Psoas muscle (tissue), 8 donors: Measurements from ENCODE around the gene PLTP. TPM values are rescaled to one million over a fixed set of nuclear protein-coding genes. Genes with fewer than 3 reads are reported as not detected.
"Not testable (repeated sequence)": the region's sequence is repeated elsewhere in the genome, so short reads cannot be mapped to it uniquely, and the experiment has no call there.

Experiments
- ATAC-seq, 4 donors: fragments of 200-7000 bp; cut with Tn5 transposase; one replicate each; pipeline ENCODE4 v1.9.1; 2020; ENCODE audit warnings: moderate library complexity in 3 of 4, mild to moderate bottlenecking in 2 of 4
- DNase-seq, 2 donors: peaks; one replicate each; pipeline ENCODE4 v3.0.0-alpha.2; 2020
- H3K27ac ChIP-seq: fragments of 200-600 bp; one replicate; pipeline ENCODE4 v1.8.0; 2022
- H3K27me3 ChIP-seq, 3 donors: fragments of 200-600 bp in 1 of 3; one replicate each; pipeline versions ENCODE4 v1.6.1 to v1.8.0; 2013 to 2022; ENCODE audit warnings: low read length in 2 of 3, mild to moderate bottlenecking in 2 of 3, moderate library complexity in 1 of 3; ENCODE audit not compliant: insufficient read depth in 3 of 3
- H3K36me3 ChIP-seq, 2 donors: fragments of 200-600 bp in 1 of 2; one replicate each; pipeline versions ENCODE4 v1.6.1 to v1.8.0; 2013 to 2022; ENCODE audit warnings: low read depth in 1 of 2, mild to moderate bottlenecking in 1 of 2, moderate library complexity in 1 of 2; ENCODE audit not compliant: insufficient read depth in 1 of 2
- H3K4me1 ChIP-seq: fragments of 200-600 bp; one replicate; pipeline ENCODE4 v1.8.0; 2022
- H3K4me3 ChIP-seq: fragments of 200-600 bp; one replicate; pipeline ENCODE4 v1.8.0; 2022; ENCODE audit warnings: mild to moderate bottlenecking
- H3K9me3 ChIP-seq: fragments of 200-600 bp; one replicate; pipeline ENCODE4 v1.8.0; 2022
- WGBS, 3 donors: extraction: QIAGEN DNeasy Blood & Tissue Kit; methylation state at CpG; one replicate each; pipeline versions ENCODE4 v1.1.6 to v1.1.7; 2013; 5-methylcytosine and 5-hydroxymethylcytosine counted together
- intact Hi-C, 2 donors: fragments of 100-400 bp; cut with DNase I; formaldehyde crosslinking; loops; one replicate each; pipeline versions ENCODE4 v1.11.0 to v1.14.2; 2022
- polyA plus RNA-seq, 3 donors: library from polyadenylated mRNA; stranded (reverse); fragments of 200-250 nt; gene quantifications; one replicate each; pipeline ENCODE4 v1.2.3, GENCODE V29; 2013
- total RNA-seq, 4 donors: library from RNA; stranded (reverse); fragmentation: NEBNext Ultra II Directional in 2 of 4; extraction: Animal tissue kit (Norgen Biotek cat#: 25700) in 2 of 4; gene quantifications; one replicate each; pipeline versions ENCODE4 v1.2.1 to v1.2.4, GENCODE V29; 2021 to 2023
- TF ChIP-seq, protein P1 (sequence below): fragments of 200-600 bp; IDR thresholded peaks from one replicate; pipeline ENCODE4 v1.8.0; 2022; ENCODE audit warnings: antibody characterized with exemption
- donor health status: healthy with polysubstance abuse.
- donor health status: DM: no; HTN: no; CAD: no; lungs with moderate emphysema.
- donor health status: Bipolar disorder and iron deficiency.
- donor health status: healthy.
- donor health status: DM: yes; HTN: yes; CAD: no.
- donor health status: DM: no; HTN: no; CAD: no.
- donor health status: DM: no; HTN: no; CAD: no.
- donor health status: DM: yes; HTN: yes; CAD: no.

Gene PLTP
- total and polyA plus RNA-seq, 7 donors, result 7.9 to 38.0 (median 19.0) TPM

DNA sequence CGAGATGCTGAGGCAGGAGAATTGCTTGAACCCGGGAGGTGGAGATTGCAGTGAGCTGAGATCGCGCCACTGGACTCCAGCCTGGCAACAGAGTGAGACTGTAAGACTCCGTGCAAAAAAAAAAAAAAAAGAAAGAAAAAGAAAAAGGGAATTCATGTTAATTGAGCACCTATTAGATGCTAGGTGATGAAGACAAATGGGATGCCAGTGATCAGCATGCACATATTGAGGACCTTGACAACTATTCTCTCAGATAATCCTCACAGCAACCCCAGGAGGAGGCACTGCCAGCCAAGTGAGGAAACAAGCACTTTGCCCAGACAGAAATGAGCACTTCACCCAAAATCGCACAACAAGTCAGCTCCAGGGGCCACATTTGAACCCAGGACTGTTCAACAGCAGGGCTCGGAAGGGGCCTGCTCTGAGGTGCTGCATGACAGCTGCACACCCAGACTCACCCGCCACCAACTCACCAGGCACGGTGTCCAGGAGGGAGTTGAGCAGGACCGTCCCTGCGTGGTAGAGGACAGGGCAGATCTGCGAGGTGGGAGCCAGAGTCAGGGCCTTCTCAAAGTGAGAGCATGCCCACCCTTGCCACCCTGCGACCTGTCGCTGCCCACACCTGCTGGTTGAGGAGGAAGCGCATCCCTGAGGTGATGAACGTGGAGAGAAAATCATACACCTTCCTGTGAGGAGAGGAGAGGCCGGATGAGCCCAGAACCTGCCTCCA is 4.6 kb downstream of the PLTP start:
- 92 to 93% (median 92%) methylated on average over 17 of the region's 17 CpGs for WGBS, 3 donors
- Histone ChIP-seq H3K27me3 (peaks cover 0 to 13% (median 3%) of the 10 kb centered on the region in 3 donors), H3K9me3 (no peaks in the 10 kb centered on the region), H3K27ac (no peak overlapping the region), H3K36me3 (peaks cover 0 to 7% of the 10 kb centered on the region in 2 donors), H3K4me1 (peaks cover 12% of the 10 kb centered on the region), H3K4me3 (no peak overlapping the region)
- TF ChIP-seq, protein P1, sequence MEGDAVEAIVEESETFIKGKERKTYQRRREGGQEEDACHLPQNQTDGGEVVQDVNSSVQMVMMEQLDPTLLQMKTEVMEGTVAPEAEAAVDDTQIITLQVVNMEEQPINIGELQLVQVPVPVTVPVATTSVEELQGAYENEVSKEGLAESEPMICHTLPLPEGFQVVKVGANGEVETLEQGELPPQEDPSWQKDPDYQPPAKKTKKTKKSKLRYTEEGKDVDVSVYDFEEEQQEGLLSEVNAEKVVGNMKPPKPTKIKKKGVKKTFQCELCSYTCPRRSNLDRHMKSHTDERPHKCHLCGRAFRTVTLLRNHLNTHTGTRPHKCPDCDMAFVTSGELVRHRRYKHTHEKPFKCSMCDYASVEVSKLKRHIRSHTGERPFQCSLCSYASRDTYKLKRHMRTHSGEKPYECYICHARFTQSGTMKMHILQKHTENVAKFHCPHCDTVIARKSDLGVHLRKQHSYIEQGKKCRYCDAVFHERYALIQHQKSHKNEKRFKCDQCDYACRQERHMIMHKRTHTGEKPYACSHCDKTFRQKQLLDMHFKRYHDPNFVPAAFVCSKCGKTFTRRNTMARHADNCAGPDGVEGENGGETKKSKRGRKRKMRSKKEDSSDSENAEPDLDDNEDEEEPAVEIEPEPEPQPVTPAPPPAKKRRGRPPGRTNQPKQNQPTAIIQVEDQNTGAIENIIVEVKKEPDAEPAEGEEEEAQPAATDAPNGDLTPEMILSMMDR, result no peak
- intact Hi-C loops, result no loop called here
- no peak for ATAC-seq
- DNase-seq, result no peak

- Histone ChIP-seq H3K4me3 (no peak overlapping the region), H3K27ac (no peak overlapping the region), H3K36me3 (peaks cover 0 to 18% of the 10 kb centered on the region in 2 donors), H3K9me3 (no peaks in the 10 kb centered on the region), H3K4me1 (no peaks in the 10 kb centered on the region), H3K27me3 (no peaks in the 10 kb centered on the region)
- ATAC-seq (no peak), DNase-seq (no peak)
- 82 to 85% (median 83%) methylated on average over 8 of the region's 8 CpGs for WGBS, 3 donors
- TF ChIP-seq, protein P1, result no peak
- intact Hi-C loops, result no loop called here
These were observed 6.4 kb downstream of the PLTP start for GRCh38 chr20:45905505-45906079.

- peaks cover 0 to 20% of the 10 kb centered on the region in 2 donors for H3K36me3 ChIP-seq
- no peak for ATAC-seq
These were observed 7.1 kb downstream of the PLTP start for GRCh38 chr20:45904583-45905504.

DNA sequence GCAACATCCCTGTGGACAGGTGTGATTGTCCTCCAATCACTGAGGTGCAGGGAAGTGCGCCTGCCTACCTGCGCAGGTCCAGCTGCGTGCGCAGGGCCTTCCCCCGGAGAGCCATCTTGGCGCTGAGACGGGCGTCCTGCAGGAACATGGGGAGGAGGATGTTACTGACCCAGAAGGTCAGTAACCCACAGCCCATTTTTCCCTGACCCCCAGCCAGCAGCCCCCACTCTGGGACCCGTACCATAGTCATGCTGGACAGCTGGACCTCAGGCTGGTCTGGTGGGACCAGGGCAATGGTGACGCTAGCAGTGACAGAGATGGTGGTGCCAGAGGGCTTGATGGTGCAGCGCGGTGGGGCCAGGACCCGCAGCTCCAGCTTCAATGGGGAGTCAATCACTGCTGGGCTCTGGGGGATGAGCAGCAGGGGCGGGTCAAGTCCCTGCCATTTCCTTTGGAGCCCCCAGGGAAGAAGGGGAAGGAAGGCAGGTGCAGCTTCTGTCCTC is 9.7 kb downstream of the PLTP start:
- intact Hi-C loops, result no loop called here
- WGBS, 3 donors, result 78 to 84% (median 79%) methylated on average over 14 of the region's 14 CpGs
- no peak overlapping the region for H3K27ac ChIP-seq
- no peak overlapping the region for H3K4me3 ChIP-seq
- TF ChIP-seq, protein P1, result no peak
- DNase-seq (peak in 1 of 2 donors; percentile 36), ATAC-seq (no peak)
- no peaks in the 10 kb centered on the region for H3K9me3 ChIP-seq
- peaks cover 3 to 45% of the 10 kb centered on the region in 2 donors for H3K36me3 ChIP-seq
- H3K4me1 ChIP-seq, result no peaks in the 10 kb centered on the region
- no peaks in the 10 kb centered on the region for H3K27me3 ChIP-seq

More at GRCh38 chr20:45904583-45905504, 7.1 kb downstream of the PLTP start:
- intact Hi-C loops, result no loop called here
- Histone ChIP-seq H3K4me1 (no peaks in the 10 kb centered on the region), H3K9me3 (no peaks in the 10 kb centered on the region), H3K27ac (no peak overlapping the region), H3K27me3 (no peaks in the 10 kb centered on the region), H3K4me3 (no peak overlapping the region)
- WGBS, 3 donors, result 69 to 79% (median 71%) methylated on average over 16 of the region's 16 CpGs
- TF ChIP-seq, protein P1, result no peak
- peak in 1 of 2 donors; percentile 48 for DNase-seq

DNA sequence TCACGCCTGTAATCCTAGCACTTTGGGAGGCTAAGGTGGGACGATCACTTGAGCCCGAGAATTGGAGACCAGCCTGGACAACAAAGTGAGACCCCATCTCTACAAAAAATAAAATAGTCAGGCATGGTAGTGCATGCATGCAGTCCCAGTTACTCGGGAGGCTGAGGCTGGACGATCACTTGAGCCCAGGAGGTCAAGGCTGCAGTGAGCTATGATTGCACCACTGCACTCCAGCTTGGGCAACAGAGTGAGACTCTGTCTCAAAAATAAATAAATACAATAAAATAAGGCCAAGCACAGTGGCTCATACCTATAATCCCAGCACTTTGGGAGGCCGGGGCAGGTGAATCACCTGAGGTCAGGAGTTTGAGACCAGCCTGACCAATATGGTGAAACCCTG is 10.6 kb downstream of the PLTP start:
- H3K36me3 ChIP-seq, result peaks cover 3 to 54% of the 10 kb centered on the region in 2 donors
- intact Hi-C loops, H3K4me3 ChIP-seq, H3K27me3 ChIP-seq, DNase-seq, ATAC-seq, H3K4me1 ChIP-seq, H3K27ac ChIP-seq, H3K9me3 ChIP-seq: not testable (repeated sequence)
- WGBS, 3 donors, result 85 to 97% (median 94%) methylated on average over 6 of the region's 6 CpGs
